K562 (cell line): Measurements from ENCODE around the gene MBLAC2. TPM values are rescaled to one million over a fixed set of nuclear protein-coding genes. Genes with fewer than 3 reads are reported as not detected.
A peak's percentile ranks its signal among the peaks of the same experiment; 100 is the strongest.

ENCODE experiments used
- ATF1 ChIP-seq, 2 experiments: fragments of 450-650 bp in 1 of 2; IDR thresholded peaks; 2 replicates each; pipeline ENCODE4 v1.6.1; 2016; ENCODE audit warnings: missing compliant biosample characterization in 1 of 2, missing genetic modification characterization in 1 of 2
- CHD1 ChIP-seq: fragments of 200-600 bp; sonication (generic); IDR thresholded peaks from one replicate; pipeline ENCODE4 v1.6.1; 2012; ENCODE audit warnings: mild to moderate bottlenecking, moderate library complexity, low read length, inconsistent platforms
- DNMT1 ChIP-seq: fragments of 450-650 bp; IDR thresholded peaks from 2 replicates; pipeline ENCODE4 v1.6.1; 2016; ENCODE audit warnings: antibody characterized with exemption, mild to moderate bottlenecking
- EHMT2 ChIP-seq: fragments of 450-650 bp; IDR thresholded peaks from 2 replicates; pipeline ENCODE4 v1.6.1; 2018; ENCODE audit warnings: antibody characterized with exemption
- NR3C1 ChIP-seq: sonication (generic); formaldehyde crosslinking; IDR thresholded peaks from 2 replicates; pipeline ENCODE4 v1.8.1; 2022; ENCODE audit warnings: missing genetic modification reagents
- SMAD3 ChIP-seq: fragments of 450-650 bp; formaldehyde crosslinking; conservative IDR thresholded peaks from 2 replicates; pipeline ENCODE4 v1.4.0; 2020; ENCODE audit warnings: mild to moderate bottlenecking
- ZNF311 ChIP-seq: fragments of 250-450 bp; sonication (Bioruptor Pico); IDR thresholded peaks from 2 replicates; pipeline ENCODE4 v1.4.0; 2020; ENCODE audit warnings: mild to moderate bottlenecking, moderate library complexity
- polyA plus RNA-seq, 8 experiments: library from polyadenylated mRNA; depleted of rRNA in 4 of 8; stranded (reverse) in 5 of 8; unstranded in 3 of 8; fragments of >200 nt; fragmentation: Nextera tagmentation in 2 of 8; fragmentation: Illumina TruSeq in 1 of 8; extraction: Ambion mirVana in 2 of 8; extraction: Trizol in 1 of 8; gene quantifications; 2 replicates each; pipeline versions ENCODE4 v1.2.1 to v1.2.3, GENCODE V29; 2011 to 2014; ENCODE audit warnings: inconsistent platforms in 1 of 8, missing spikeins in 1 of 8
- total RNA-seq, 7 experiments: library from RNA; depleted of rRNA in 6 of 7; stranded (reverse); fragments of >200 nt in 6 of 7; fragmentation: Illumina TruSeq in 2 of 7; extraction: Trizol in 2 of 7; gene quantifications; 2 replicates each; pipeline versions ENCODE4 v1.2.1 to v1.2.3, GENCODE V29; 2011 to 2021; ENCODE audit warnings: low replicate concordance in 1 of 7
- TF ChIP-seq, protein P1 (sequence below), 2 experiments: fragments of 250-450 bp in 1 of 2; fragments of 450-650 bp in 1 of 2; sonication (Bioruptor Pico) in 1 of 2; IDR thresholded peaks; 2 replicates each; pipeline versions ENCODE4 v1.6.1 to v1.8.0; 2016 to 2021; ENCODE audit warnings: mild to moderate bottlenecking in 2 of 2, moderate library complexity in 2 of 2, missing compliant biosample characterization in 1 of 2, missing genetic modification characterization in 1 of 2
- TF ChIP-seq, protein P2 (sequence below): fragments of 250-450 bp; sonication (Bioruptor Pico); IDR thresholded peaks from 2 replicates; pipeline ENCODE4 v1.5.0; 2021
- TF ChIP-seq, protein P3 (sequence below): fragments of 200-800 bp; sonication (Bioruptor generic); IDR thresholded peaks from 2 replicates; pipeline ENCODE4 v1.6.1; 2017; ENCODE audit warnings: missing genetic modification characterization, missing compliant biosample characterization
- TF ChIP-seq, protein P4 (sequence below): fragments of 250-450 bp; sonication (Bioruptor Pico); IDR thresholded peaks from 2 replicates; pipeline ENCODE4 v1.5.1; 2021; ENCODE audit warnings: mild to moderate bottlenecking
- TF ChIP-seq, protein P5 (sequence below): sonication (generic); formaldehyde crosslinking; IDR thresholded peaks from 2 replicates; pipeline ENCODE4 v1.8.1; 2023; ENCODE audit warnings: missing genetic modification reagents, mild to moderate bottlenecking, borderline replicate concordance

MBLAC2 gene
- total and polyA plus RNA-seq, 9 of the 15 experiments (the other 6 are each of a cell fraction or from before 2014, with no cell fraction given) = 2.4 to 13.1 (median 10.3) TPM

DNA sequence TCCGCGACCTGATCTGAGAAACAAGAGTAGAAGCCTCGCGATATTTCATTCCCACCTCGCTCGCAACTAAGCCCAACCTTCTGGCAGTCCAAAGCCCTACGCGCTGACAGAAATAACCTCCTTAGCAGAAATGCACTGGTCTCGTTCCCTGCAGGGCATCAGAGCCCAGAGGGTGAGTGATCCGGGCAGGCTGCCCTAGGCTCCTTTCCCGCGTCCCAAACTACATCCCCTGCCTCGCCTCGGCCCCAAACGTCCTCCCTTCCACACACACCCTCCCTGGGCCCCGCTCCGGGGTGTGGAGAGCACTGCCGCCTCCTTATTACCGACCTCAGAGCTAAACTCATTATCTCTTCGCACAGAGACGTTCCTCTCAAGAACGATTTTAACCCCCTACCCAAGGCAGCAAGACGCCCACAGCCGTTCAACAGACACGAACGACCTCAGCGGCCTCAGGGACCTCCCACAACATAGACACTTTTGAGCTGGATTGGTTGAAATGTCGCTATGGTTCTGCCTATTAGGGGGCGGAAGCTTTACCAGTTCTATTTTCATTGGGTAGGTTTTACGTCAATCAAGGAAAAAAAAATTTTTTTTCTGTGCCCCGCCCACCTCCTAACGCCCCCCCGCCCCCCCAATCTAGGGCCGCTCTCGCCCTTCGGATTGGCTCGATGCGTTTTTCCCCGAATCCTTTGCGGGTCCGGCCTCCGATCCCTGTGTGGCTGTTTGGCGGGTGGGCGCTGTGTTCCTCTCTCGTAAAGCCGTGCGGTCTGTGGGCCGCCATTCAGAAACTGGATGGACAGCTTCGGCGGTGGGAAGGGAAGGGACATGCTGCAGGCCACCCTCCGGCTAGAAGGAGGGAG is 65.0 kb downstream of the MBLAC2 start, which contains the start of gene CETN3 (continued):
- TF ChIP-seq, protein P1, sequence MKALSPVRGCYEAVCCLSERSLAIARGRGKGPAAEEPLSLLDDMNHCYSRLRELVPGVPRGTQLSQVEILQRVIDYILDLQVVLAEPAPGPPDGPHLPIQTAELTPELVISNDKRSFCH (CRISPR knock-in tag; IDR thresholded peaks at IDR 0.05) = no peak
- TF ChIP-seq, protein P1 (tag; IDR thresholded peaks at IDR 0.05) = no peak
- TF ChIP-seq, protein P2, sequence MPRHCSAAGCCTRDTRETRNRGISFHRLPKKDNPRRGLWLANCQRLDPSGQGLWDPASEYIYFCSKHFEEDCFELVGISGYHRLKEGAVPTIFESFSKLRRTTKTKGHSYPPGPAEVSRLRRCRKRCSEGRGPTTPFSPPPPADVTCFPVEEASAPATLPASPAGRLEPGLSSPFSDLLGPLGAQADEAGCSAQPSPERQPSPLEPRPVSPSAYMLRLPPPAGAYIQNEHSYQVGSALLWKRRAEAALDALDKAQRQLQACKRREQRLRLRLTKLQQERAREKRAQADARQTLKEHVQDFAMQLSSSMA (CRISPR knock-in tag) = no peak
- TF ChIP-seq SMAD3 (CRISPR knock-in tag) = 0 out of 2 replicates have a peak, but pooled peaks have one; percentile 42
- TF ChIP-seq, protein P3, sequence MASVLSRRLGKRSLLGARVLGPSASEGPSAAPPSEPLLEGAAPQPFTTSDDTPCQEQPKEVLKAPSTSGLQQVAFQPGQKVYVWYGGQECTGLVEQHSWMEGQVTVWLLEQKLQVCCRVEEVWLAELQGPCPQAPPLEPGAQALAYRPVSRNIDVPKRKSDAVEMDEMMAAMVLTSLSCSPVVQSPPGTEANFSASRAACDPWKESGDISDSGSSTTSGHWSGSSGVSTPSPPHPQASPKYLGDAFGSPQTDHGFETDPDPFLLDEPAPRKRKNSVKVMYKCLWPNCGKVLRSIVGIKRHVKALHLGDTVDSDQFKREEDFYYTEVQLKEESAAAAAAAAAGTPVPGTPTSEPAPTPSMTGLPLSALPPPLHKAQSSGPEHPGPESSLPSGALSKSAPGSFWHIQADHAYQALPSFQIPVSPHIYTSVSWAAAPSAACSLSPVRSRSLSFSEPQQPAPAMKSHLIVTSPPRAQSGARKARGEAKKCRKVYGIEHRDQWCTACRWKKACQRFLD (CRISPR knock-in tag) = 0 out of 2 replicates have a peak, but pooled peaks have one; percentile 1
- no peak for TF ChIP-seq ZNF311 (CRISPR knock-in tag)
- TF ChIP-seq EHMT2 = peak; percentile 56; the same call in 1 of the 2 replicates
- no peak for TF ChIP-seq ATF1 (CRISPR knock-in tag; IDR thresholded peaks at IDR 0.05)
- peak; percentile 64 for TF ChIP-seq ATF1 (tag; IDR thresholded peaks at IDR 0.05)
- no peak for TF ChIP-seq CHD1
- TF ChIP-seq, protein P4, sequence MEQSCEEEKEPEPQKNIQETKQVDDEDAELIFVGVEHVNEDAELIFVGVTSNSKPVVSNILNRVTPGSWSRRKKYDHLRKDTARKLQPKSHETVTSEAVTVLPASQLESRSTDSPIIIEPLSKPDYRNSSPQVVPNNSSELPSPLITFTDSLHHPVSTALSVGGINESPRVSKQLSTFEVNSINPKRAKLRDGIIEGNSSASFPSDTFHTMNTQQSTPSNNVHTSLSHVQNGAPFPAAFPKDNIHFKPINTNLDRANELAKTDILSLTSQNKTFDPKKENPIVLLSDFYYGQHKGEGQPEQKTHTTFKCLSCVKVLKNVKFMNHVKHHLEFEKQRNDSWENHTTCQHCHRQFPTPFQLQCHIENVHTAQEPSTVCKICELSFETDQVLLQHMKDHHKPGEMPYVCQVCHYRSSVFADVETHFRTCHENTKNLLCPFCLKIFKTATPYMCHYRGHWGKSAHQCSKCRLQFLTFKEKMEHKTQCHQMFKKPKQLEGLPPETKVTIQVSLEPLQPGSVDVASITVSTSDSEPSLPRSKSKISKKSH (CRISPR knock-in tag) = no peak
- TF ChIP-seq, protein P5, sequence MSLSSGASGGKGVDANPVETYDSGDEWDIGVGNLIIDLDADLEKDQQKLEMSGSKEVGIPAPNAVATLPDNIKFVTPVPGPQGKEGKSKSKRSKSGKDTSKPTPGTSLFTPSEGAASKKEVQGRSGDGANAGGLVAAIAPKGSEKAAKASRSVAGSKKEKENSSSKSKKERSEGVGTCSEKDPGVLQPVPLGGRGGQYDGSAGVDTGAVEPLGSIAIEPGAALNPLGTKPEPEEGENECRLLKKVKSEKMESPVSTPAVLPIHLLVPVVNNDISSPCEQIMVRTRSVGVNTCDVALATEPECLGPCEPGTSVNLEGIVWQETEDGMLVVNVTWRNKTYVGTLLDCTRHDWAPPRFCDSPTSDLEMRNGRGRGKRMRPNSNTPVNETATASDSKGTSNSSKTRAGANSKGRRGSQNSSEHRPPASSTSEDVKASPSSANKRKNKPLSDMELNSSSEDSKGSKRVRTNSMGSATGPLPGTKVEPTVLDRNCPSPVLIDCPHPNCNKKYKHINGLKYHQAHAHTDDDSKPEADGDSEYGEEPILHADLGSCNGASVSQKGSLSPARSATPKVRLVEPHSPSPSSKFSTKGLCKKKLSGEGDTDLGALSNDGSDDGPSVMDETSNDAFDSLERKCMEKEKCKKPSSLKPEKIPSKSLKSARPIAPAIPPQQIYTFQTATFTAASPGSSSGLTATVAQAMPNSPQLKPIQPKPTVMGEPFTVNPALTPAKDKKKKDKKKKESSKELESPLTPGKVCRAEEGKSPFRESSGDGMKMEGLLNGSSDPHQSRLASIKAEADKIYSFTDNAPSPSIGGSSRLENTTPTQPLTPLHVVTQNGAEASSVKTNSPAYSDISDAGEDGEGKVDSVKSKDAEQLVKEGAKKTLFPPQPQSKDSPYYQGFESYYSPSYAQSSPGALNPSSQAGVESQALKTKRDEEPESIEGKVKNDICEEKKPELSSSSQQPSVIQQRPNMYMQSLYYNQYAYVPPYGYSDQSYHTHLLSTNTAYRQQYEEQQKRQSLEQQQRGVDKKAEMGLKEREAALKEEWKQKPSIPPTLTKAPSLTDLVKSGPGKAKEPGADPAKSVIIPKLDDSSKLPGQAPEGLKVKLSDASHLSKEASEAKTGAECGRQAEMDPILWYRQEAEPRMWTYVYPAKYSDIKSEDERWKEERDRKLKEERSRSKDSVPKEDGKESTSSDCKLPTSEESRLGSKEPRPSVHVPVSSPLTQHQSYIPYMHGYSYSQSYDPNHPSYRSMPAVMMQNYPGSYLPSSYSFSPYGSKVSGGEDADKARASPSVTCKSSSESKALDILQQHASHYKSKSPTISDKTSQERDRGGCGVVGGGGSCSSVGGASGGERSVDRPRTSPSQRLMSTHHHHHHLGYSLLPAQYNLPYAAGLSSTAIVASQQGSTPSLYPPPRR (CRISPR knock-in tag) = no peak
- no peak for TF ChIP-seq NR3C1 (CRISPR knock-in tag)
- no peak for TF ChIP-seq DNMT1
